ENCODE results near the gene MEA1. TPM values are rescaled to one million over a fixed set of nuclear protein-coding genes. Genes with fewer than 3 reads are reported as not detected.
A peak's percentile ranks its signal among the peaks of the same experiment; 100 is the strongest.
"Not testable (repeated sequence)": the region's sequence is repeated elsewhere in the genome, so short reads cannot be mapped to it uniquely, and the experiment has no call there.

MEA1 gene
- total and polyA plus RNA-seq, 4 experiments from 2014 or later, result 36.2 to 110 (median 60.5) TPM

GRCh38 chr6:43006251-43006650 is 7.5 kb downstream of the MEA1 start:
- ChIA-PET CTCF (ENCODE audit: partially characterized antibody) (interaction anchor here (1.9 kb wide), 1 partner anchor 138 kb away, joined by 8 read pairs; no protein-coding TSS in a partner anchor), POLR2A (ENCODE audit: partially characterized antibody) (interaction anchor here (1.6 kb wide), 2 partner anchors 27 to 77 kb away, joined by 5 to 9 read pairs; partner anchors contain the start of genes CNPY3 and PEX6)
- H3K27me3 Mint-ChIP-seq, result no peaks in the 10 kb centered on the region
- H3K36me3 Mint-ChIP-seq, result peaks cover 14 to 51% of the 10 kb centered on the region in 2 donors
- Histone ChIP-seq H3K27ac (ENCODE audit: low read depth, low read length) (no peak overlapping the region), H3K27me3 (ENCODE audit: insufficient read depth, low read length) (no peaks in the 10 kb centered on the region), H3K9me3 (ENCODE audit: control insufficient read depth in 1 of 2, low read length in 2 of 2) (no peaks in the 10 kb centered on the region), H3K4me3 (ENCODE audit: low read length in 2 of 2) (no peak overlapping the region), H3K4me1 (ENCODE audit: insufficient read depth, low read length) (no peaks in the 10 kb centered on the region), H3K36me3 (ENCODE audit: insufficient read depth, low read length) (peaks cover 52% of the 10 kb centered on the region)
- peaks cover 2 to 6% (median 4%) of the 10 kb centered on the region in 4 donors for H3K4me1 Mint-ChIP-seq
- peaks cover 0 to 2% (median 0%) of the 10 kb centered on the region in 8 donors for H3K9me3 Mint-ChIP-seq
- no peak for DNase-seq
- peak overlapping the region in 3 of 7 donors; percentile 1 to 74 (median 37) for H3K27ac Mint-ChIP-seq
- intact Hi-C loops (cut with micrococcal nuclease), result no loop called here
- no peak overlapping the region for H3K4me3 Mint-ChIP-seq

GRCh38 chr6:43005844-43006243 is 7.9 kb downstream of the MEA1 start:
- Mint-ChIP-seq H3K36me3 (peaks cover 14 to 47% of the 10 kb centered on the region in 2 donors), H3K9me3 (no peaks in the 10 kb centered on the region), H3K27ac (peak overlapping the region in 2 of 7 donors; percentile 0 to 1), H3K4me3 (no peak overlapping the region), H3K4me1 (peaks cover under 1 to 6% (median 2%) of the 10 kb centered on the region in 4 donors), H3K27me3 (no peaks in the 10 kb centered on the region)
- intact Hi-C loops (cut with micrococcal nuclease), result no loop called here
- CTCF ChIA-PET (ENCODE audit: partially characterized antibody), result interaction anchor here (1.9 kb wide), 1 partner anchor 138 kb away, joined by 8 read pairs; no protein-coding TSS in a partner anchor
- Histone ChIP-seq H3K4me1 (ENCODE audit: insufficient read depth, low read length) (no peaks in the 10 kb centered on the region), H3K4me3 (ENCODE audit: low read length in 2 of 2) (no peak overlapping the region), H3K27me3 (ENCODE audit: insufficient read depth, low read length) (no peaks in the 10 kb centered on the region), H3K27ac (ENCODE audit: low read depth, low read length) (no peak overlapping the region), H3K9me3 (ENCODE audit: control insufficient read depth in 1 of 2, low read length in 2 of 2) (no peaks in the 10 kb centered on the region), H3K36me3 (ENCODE audit: insufficient read depth, low read length) (peaks cover 48% of the 10 kb centered on the region)
- DNase-seq, result no peak
- POLR2A ChIA-PET (ENCODE audit: partially characterized antibody), result interaction anchor here (1.5 to 1.6 kb wide), 2 partner anchors 8 to 76 kb away, joined by 5 read pairs; partner anchors contain the start of genes CNPY3 and KLHDC3

GRCh38 chr6:43001843-43002242 is 11.9 kb downstream of the MEA1 start:
- no peak overlapping the region for H3K4me3 ChIP-seq (ENCODE audit: low read length in 2 of 2)
- DNase-seq, result no peak
- no peak overlapping the region for H3K27ac ChIP-seq (ENCODE audit: low read depth, low read length)
- peaks cover 0 to 4% (median under 1%) of the 10 kb centered on the region in 4 donors for H3K4me1 Mint-ChIP-seq
- H3K4me3 Mint-ChIP-seq, result no peak overlapping the region
- no peaks in the 10 kb centered on the region for H3K27me3 Mint-ChIP-seq
- no peaks in the 10 kb centered on the region for H3K4me1 ChIP-seq (ENCODE audit: insufficient read depth, low read length)
- peaks cover 11% of the 10 kb centered on the region for H3K36me3 ChIP-seq (ENCODE audit: insufficient read depth, low read length)
- intact Hi-C loops (cut with micrococcal nuclease), result no loop called here
- H3K27me3 ChIP-seq (ENCODE audit: insufficient read depth, low read length), result no peaks in the 10 kb centered on the region
- ChIA-PET CTCF (ENCODE audit: partially characterized antibody) (interaction anchor here (1.8 kb wide), 1 partner anchor 9 kb away, joined by 4 read pairs; no protein-coding TSS in a partner anchor), POLR2A (ENCODE audit: partially characterized antibody) (no interaction called here)
- no peaks in the 10 kb centered on the region for H3K9me3 ChIP-seq (ENCODE audit: control insufficient read depth in 1 of 2, low read length in 2 of 2)
- H3K36me3 Mint-ChIP-seq, result peaks cover 9 to 15% of the 10 kb centered on the region in 2 donors
- H3K9me3 Mint-ChIP-seq, result no peaks in the 10 kb centered on the region
- H3K27ac Mint-ChIP-seq, result no peak overlapping the region

- H3K27me3 ChIP-seq (ENCODE audit: insufficient read depth, low read length); H3K4me1 Mint-ChIP-seq; H3K9me3 ChIP-seq (ENCODE audit: control insufficient read depth in 1 of 2, low read length in 2 of 2); DNase-seq; H3K4me1 ChIP-seq (ENCODE audit: insufficient read depth, low read length); intact Hi-C loops (cut with micrococcal nuclease); H3K9me3 Mint-ChIP-seq; H3K27me3 Mint-ChIP-seq; H3K36me3 ChIP-seq (ENCODE audit: insufficient read depth, low read length); H3K4me3 ChIP-seq (ENCODE audit: low read length in 2 of 2); H3K27ac ChIP-seq (ENCODE audit: low read depth, low read length); POLR2A ChIA-PET (ENCODE audit: partially characterized antibody); H3K4me3 Mint-ChIP-seq: not testable (repeated sequence)
- H3K36me3 Mint-ChIP-seq, result peaks cover 5 to 19% of the 10 kb centered on the region in 2 donors
- CTCF ChIA-PET (ENCODE audit: partially characterized antibody), result interaction anchor here (2.1 kb wide), 1 partner anchor 145 kb away, joined by 10 read pairs; no protein-coding TSS in a partner anchor
- peak overlapping the region in 1 of 7 donors; percentile 30 for H3K27ac Mint-ChIP-seq
Observed at GRCh38 chr6:42998205-42998604, 15.5 kb downstream of the MEA1 start.

GRCh38 chr6:42996513-42996912 is 17.2 kb downstream of the MEA1 start:
- no peaks in the 10 kb centered on the region for H3K4me1 ChIP-seq (ENCODE audit: insufficient read depth, low read length)
- Mint-ChIP-seq H3K9me3 (no peaks in the 10 kb centered on the region), H3K4me1 (peaks cover 7 to 12% (median 9%) of the 10 kb centered on the region in 4 donors), H3K27ac (peak overlapping the region in 2 of 7 donors; percentile 61 to 73), H3K4me3 (no peak overlapping the region), H3K27me3 (no peaks in the 10 kb centered on the region), H3K36me3 (peaks cover 5 to 15% of the 10 kb centered on the region in 2 donors)
- intact Hi-C loops (cut with micrococcal nuclease), result no loop called here
- ChIA-PET POLR2A (ENCODE audit: partially characterized antibody) (interaction anchor here (0.6 to 1.5 kb wide), 5 partner anchors 13 to 433 kb away, joined by 3 to 5 read pairs (median 3); partner anchors contain the start of genes CNPY3, PEX6, PPP2R5D and UBR2), CTCF (ENCODE audit: partially characterized antibody) (interaction anchor here (0.7 to 2.1 kb wide), 6 partner anchors 8 to 333 kb away, joined by 3 to 10 read pairs (median 3); partner anchors contain the start of gene PEX6)
- H3K27me3 ChIP-seq (ENCODE audit: insufficient read depth, low read length), result no peaks in the 10 kb centered on the region
- no peaks in the 10 kb centered on the region for H3K9me3 ChIP-seq (ENCODE audit: control insufficient read depth in 1 of 2, low read length in 2 of 2)
- no peak overlapping the region for H3K4me3 ChIP-seq (ENCODE audit: low read length in 2 of 2)
- H3K27ac ChIP-seq (ENCODE audit: low read depth, low read length), result no peak overlapping the region
- no peak for DNase-seq
- H3K36me3 ChIP-seq (ENCODE audit: insufficient read depth, low read length), result peaks cover 3% of the 10 kb centered on the region

GRCh38 chr6:42993445-42993844 is 20.3 kb downstream of the MEA1 start:
- H3K4me1 Mint-ChIP-seq, result peaks cover 20 to 29% (median 21%) of the 10 kb centered on the region in 4 donors
- no peak for DNase-seq
- POLR2A ChIA-PET (ENCODE audit: partially characterized antibody), result interaction anchor here (3.2 kb wide), 1 partner anchor 14 kb away, joined by 10 read pairs; the partner anchor contains the start of gene PEX6

GRCh38 chr6:42989923-42990322 is 23.8 kb downstream of the MEA1 start:
- peaks cover 41 to 65% (median 50%) of the 10 kb centered on the region in 4 donors for H3K4me1 Mint-ChIP-seq
- peak overlapping the region in 3 of 7 donors; percentile 17 to 27 (median 23) for H3K27ac Mint-ChIP-seq
- intact Hi-C loops (cut with micrococcal nuclease), result no loop called here
- no peaks in the 10 kb centered on the region for H3K9me3 Mint-ChIP-seq
- H3K4me3 Mint-ChIP-seq, result no peak overlapping the region
- H3K36me3 Mint-ChIP-seq, result peaks cover 13 to 45% of the 10 kb centered on the region in 2 donors
- Histone ChIP-seq H3K27me3 (ENCODE audit: insufficient read depth, low read length) (no peaks in the 10 kb centered on the region), H3K9me3 (ENCODE audit: control insufficient read depth in 1 of 2, low read length in 2 of 2) (no peaks in the 10 kb centered on the region), H3K36me3 (ENCODE audit: insufficient read depth, low read length) (peaks cover 28% of the 10 kb centered on the region), H3K27ac (ENCODE audit: low read depth, low read length) (no peak overlapping the region), H3K4me1 (ENCODE audit: insufficient read depth, low read length) (peaks cover 38% of the 10 kb centered on the region), H3K4me3 (ENCODE audit: low read length in 2 of 2) (no peak overlapping the region)
- no peaks in the 10 kb centered on the region for H3K27me3 Mint-ChIP-seq
- ChIA-PET CTCF (ENCODE audit: partially characterized antibody) (no interaction called here), POLR2A (ENCODE audit: partially characterized antibody) (interaction anchor here (1.3 to 3.2 kb wide), 2 partner anchors 11 to 24 kb away, joined by 4 to 10 read pairs; partner anchors contain the start of genes KLHDC3 and PEX6)
- DNase-seq, result no peak

More at GRCh38 chr6:42993445-42993844, 20.3 kb downstream of the MEA1 start:
- peaks cover 13 to 37% of the 10 kb centered on the region in 2 donors for H3K36me3 Mint-ChIP-seq
- Histone ChIP-seq H3K9me3 (ENCODE audit: control insufficient read depth in 1 of 2, low read length in 2 of 2) (no peaks in the 10 kb centered on the region), H3K4me1 (ENCODE audit: insufficient read depth, low read length) (peaks cover 4% of the 10 kb centered on the region), H3K36me3 (ENCODE audit: insufficient read depth, low read length) (peaks cover 25% of the 10 kb centered on the region), H3K27ac (ENCODE audit: low read depth, low read length) (no peak overlapping the region), H3K4me3 (ENCODE audit: low read length in 2 of 2) (no peak overlapping the region), H3K27me3 (ENCODE audit: insufficient read depth, low read length) (no peaks in the 10 kb centered on the region)
- intact Hi-C loops (cut with micrococcal nuclease), result no loop called here
- H3K4me3 Mint-ChIP-seq, result no peak overlapping the region
- H3K27ac Mint-ChIP-seq, result peak overlapping the region in 4 of 7 donors; percentile 12 to 37 (median 24)
- no peaks in the 10 kb centered on the region for H3K9me3 Mint-ChIP-seq
- no peaks in the 10 kb centered on the region for H3K27me3 Mint-ChIP-seq
- CTCF ChIA-PET (ENCODE audit: partially characterized antibody), result interaction anchor here (1.0 to 2.3 kb wide), 2 partner anchors 10 to 151 kb away, joined by 3 to 6 read pairs; no protein-coding TSS in a partner anchor

Data from CD4-positive, alpha-beta memory T cell (primary cell).